Pons (tissue), 1 donor: Measurements from ENCODE around the gene GPATCH2.
"Not testable (repeated sequence)": the region's sequence is repeated elsewhere in the genome, so short reads cannot be mapped to it uniquely, and the experiment has no call there.

Experiments
- DNase-seq: peaks from one replicate; pipeline ENCODE4 v3.0.0-alpha.2; 2016; ENCODE audit warnings: low spot score

Gene GPATCH2

GRCh38 chr1:217443845-217444244, 187.0 kb downstream of the GPATCH2 start:
- DNase-seq = no peak

- DNase-seq = no peak
Observed at GRCh38 chr1:217437376-217437775, 193.5 kb downstream of the GPATCH2 start.

DNA sequence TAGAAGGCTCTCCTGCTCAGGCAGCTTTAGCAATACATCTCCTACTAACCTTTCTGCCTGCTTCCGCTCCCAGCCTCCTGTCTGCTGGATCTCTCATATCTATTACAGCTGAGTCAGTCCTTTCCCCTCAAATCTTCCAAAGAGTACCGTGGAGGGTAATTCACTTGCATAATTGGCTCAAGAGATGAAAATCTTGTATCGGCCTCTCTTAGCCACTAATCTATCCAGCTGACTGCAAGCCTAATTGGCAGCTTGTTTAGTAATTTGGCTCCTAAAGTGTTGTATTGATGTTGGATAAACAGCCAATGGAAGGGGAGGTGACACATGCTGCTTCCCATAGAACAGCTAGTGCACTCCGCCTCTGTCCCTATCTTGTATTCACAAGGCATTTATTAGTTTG, 195.7 kb downstream of the GPATCH2 start:
- no peak for DNase-seq

DNA sequence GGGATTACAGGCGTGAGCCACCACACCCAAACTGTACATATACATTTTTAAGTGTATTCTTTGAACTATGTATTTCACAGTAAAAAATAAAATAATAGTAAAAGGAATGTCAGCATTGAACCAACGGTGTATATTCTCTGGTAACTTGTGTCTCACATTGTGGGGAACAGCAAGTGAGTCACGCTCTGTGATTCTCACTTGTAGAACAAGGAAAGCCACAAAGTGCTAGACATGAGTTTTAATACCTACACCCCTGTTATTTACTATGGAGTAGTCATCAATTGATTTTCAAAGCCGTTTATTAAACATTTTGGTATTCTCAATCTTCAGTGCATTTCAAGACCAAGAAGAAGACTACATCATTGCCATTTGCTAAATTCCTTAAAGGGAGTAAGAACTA, 197.2 kb downstream of the GPATCH2 start:
- DNase-seq = no peak

DNA sequence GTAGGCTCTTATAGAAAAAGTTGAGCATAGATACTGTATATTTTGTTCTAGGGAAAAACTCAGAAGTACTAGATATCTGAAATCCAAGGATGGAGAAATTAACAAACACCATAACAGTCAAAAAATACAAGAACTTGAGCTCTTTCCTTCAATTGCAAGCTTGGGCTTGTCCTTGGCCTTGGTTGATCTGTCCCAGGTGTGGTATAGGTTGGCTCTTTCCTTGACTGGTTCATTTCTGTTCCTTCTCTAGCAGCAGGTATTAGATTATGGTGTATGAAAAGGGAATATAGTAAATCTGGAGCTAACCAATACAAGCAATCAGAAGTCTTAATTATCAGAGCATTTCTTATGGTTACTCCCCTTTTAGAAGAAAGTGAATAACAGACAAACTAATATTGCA, 198.6 kb downstream of the GPATCH2 start:
- no peak for DNase-seq

DNA sequence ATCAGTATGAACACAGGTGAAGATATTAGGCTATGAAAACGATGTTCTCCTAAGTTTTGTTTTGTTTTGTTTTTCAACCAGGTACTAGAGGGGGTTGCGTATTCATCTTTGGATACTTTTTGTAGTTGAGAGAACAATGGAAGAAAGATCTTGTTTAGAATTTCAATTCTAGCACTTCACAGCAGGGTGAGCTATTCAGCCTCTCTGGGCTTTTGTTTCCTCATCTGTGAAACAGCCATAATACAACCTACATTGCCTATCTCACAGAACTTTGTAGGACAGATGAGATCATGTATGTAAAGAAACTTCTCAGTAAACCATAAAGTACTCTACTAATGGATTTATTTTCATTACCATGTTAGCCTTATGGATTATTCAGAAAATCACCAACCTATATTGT, 199.5 kb downstream of the GPATCH2 start:
- no peak for DNase-seq

DNA sequence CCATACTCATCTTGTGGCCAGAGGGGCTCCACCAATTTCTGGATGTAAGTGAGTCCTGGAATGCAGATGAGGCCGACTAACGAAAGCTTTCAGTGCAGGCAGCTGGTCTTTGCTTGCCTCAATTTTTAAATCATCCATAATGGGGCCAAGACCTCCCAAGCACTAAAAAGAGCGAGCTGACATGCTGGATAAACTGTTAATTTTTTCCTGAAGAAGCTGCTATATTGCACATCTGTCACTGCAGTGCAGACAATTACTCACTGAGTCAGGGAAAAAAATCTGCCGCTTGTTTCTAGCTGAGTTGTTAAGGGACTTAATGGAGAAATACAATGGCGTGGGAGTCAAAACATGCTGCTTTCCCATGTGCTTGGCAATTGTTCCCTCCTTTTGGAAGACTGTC, 205.5 kb downstream of the GPATCH2 start:
- no peak for DNase-seq

DNA sequence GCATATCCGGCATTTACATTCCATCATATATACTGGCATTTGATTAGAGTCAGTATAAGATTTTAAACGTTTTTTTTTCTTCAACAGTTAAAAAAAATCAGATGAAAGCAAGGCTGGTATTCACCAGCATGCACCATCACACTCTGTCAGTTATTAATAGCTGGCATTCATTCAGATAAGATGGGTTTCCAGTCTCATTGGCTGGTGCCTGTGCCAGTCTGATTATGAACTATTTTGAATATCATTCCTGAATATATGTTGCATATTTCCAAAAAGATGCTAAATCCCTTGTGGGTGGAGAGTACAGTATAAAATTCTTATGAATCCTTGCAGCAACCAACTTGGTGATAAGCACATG, 211.7 kb downstream of the GPATCH2 start:
- no peak for DNase-seq

DNA sequence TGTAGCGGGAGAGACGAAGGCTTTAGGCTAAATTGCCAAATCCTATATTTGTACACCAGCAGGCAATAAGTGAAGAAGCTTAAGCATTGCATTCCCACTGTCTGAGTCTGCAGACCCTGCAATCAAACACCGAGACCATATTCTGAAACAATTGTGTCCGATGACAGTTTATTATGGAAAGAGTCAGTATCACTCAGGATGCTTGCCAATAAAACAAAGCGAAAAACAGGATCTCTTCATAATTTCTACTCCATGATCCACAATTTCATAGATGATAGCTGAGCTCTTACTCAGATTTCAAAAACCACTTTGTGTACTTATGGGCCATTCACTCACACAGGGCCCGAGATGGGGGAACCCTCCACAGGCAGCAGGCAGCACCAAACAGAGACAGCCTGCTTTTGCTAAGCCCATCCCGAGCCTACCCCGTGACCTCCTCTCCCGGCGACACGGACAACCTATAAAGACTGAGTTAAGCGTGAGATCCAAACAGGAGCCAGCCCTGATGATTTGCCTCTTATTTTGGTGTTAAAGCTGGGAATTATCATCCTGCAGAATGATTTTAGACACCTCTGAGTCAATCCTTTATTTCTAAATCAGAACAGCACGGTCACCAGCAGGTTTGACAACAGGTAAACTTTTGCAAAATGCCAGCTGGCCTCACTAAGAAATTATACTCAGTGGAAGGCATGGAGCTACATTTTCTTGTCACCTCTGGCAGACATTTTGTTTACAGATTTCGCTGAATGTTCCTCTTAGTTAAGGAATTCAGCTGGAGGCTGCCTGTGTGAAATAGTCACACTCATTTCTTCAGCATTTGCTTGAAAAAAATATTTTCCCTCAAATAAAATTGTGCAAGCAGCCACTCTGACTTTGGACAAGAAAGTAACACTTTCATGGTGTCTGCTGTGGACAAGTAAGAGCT, 212.4 kb downstream of the GPATCH2 start:
- DNase-seq = no peak

GRCh38 chr1:217417363-217417762, 213.5 kb downstream of the GPATCH2 start:
- no peak for DNase-seq

GRCh38 chr1:217407534-217408001, 223.3 kb downstream of the GPATCH2 start:
- no peak for DNase-seq

GRCh38 chr1:217403026-217403720, 227.7 kb downstream of the GPATCH2 start:
- DNase-seq = no peak

DNA sequence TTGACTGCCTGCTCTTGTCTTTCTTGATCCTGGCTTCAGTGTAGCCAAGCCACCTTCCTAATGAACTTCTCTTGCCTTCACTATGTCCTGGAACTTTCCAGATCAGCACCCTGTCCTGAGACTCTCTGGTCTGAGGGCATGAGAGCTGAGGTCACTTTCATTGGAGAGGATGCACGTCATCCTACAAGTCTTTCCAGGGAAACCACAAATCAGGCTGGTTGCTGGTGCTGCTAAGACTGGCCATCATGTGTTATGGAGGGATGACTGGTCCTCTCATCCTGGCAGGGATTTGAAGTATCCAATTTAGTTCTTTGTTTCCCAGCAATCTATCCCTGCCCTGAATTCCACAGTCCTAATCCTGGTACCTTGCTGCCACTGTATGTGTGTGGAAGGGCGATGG, 228.6 kb downstream of the GPATCH2 start:
- DNase-seq = no peak

GRCh38 chr1:217393896-217394295, 237.0 kb downstream of the GPATCH2 start:
- peak; percentile 49 for DNase-seq

DNA sequence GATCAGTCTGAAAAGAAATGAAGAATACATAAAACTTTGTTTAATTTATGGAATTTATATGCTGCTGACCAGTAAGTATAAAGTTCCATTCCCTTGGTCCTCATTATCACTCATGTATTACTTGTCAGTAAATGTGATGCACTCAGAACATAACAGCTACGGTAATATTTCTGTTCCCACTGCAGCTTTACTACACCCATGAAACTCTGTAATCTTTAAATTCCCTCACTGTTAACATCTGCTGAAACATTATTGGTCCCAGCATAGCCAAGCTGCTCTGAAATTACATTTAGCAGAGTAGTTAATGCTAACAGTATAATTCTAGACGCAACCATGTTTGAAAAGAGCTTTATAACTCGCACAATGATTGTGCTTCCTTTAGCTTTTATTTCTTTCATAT, 238.4 kb downstream of the GPATCH2 start:
- no peak for DNase-seq

DNA sequence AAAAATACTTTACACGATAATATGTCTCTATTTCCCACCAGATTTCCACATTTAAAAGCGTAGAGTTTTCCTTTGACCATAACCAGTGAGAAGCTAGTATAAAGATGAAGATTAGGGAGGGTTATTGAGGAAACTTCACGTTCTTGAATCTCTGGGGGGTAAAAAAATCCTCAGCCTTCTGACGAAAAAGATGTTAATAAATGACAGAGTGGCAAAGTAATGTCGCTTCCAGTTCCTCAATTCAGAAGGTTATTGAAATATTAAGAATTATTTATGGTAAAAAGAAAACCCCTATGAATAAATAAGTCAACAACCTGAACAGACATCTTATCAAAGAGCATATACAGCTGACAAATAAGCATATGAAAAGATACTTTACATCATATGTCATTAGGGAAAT, 241.0 kb downstream of the GPATCH2 start:
- no peak for DNase-seq

DNA sequence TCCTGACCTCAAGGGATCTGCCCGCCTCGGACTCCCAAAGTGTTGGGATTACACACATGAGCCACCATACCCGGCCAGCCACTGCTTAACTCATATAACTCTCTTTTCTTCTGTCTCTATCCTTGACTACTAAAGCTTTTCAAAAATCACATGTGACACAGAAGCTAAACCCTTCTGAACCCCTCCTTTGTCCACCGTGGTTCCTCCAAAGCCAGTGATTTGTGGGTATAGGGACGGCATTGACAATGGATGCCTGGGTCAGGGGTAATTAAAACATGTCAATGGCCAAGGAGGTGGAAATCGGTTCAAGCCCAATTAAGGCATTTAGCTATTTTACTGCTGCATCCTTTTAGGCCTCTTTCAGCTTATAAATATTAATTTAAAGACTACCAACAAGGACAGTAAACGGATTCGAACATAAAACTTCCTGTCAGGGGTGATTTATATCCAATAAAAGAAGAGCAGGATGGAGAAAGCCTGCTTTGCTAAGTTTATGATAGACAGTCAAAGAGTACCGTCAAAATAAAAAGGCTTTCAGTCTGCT, 242.3 kb downstream of the GPATCH2 start:
- no peak for DNase-seq

- not testable (repeated sequence) for DNase-seq
Observed at GRCh38 chr1:217381773-217382172, 249.1 kb downstream of the GPATCH2 start.

DNA sequence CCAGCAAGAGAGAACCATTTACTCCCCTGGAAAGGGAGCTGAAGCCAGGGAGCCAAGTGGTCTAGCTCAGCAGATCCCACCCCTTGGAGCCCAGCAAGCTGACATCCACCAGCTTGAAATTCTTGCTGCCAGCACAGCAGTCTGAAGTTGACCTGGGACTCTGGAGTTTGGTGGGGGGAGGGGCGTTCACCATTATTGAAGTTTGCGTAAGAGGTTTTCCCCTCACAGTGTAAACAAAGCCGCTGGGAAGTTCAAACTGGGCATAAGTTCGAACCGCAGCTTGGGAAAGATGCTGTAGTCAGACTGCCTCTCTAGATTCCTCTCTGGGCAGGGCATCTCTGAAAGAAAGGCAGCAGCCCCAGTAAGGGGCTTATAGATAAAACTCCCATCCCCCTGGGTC, 251.1 kb downstream of the GPATCH2 start:
- DNase-seq = not testable (repeated sequence)

- no peak for DNase-seq
Observed at GRCh38 chr1:217379336-217379735, 251.6 kb downstream of the GPATCH2 start.
